DMS 273 (cell line): ENCODE measurements around the gene NUDT14.
A peak's percentile ranks its signal among the peaks of the same experiment; 100 is the strongest.

Experiments
- DNase-seq: peaks from one replicate; lab custom pipeline; 2025; ENCODE audit not compliant: unreplicated experiment; lab: John Stamatoyannopoulos, UW

The NUDT14 gene

GRCh38 chr14:105199093-105199492, 18.0 kb upstream of the NUDT14 start:
- DNase-seq: no peak

DNA sequence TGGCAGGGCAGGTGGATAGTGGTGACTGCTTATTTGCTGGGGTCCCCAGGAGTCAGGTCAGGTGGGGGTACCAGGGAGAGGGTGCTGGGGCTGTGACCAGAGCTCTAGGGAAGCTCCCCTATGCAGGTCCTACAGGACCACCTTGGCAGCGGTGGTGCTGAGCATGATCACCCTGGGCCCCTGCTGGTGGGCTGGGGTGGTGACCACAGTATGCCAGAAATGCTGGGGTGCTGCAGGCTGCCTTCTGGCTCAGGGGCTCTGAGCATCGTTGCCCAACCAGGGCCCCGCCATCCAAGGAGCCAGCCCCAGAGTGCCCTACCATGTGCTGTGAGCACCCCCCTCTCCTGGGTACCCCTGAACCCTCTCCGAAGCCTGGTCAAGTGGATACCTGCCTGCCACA, 17.5 kb upstream of the NUDT14 start:
- DNase-seq: peak; percentile 40

GRCh38 chr14:105197211-105197641, 16.1 kb upstream of the NUDT14 start:
- DNase-seq: peak; percentile 52

- no peak for DNase-seq
Observed at GRCh38 chr14:105196265-105196960, 15.3 kb upstream of the NUDT14 start.

GRCh38 chr14:105195522-105196264, 14.6 kb upstream of the NUDT14 start:
- DNase-seq: peak; percentile 50

DNA sequence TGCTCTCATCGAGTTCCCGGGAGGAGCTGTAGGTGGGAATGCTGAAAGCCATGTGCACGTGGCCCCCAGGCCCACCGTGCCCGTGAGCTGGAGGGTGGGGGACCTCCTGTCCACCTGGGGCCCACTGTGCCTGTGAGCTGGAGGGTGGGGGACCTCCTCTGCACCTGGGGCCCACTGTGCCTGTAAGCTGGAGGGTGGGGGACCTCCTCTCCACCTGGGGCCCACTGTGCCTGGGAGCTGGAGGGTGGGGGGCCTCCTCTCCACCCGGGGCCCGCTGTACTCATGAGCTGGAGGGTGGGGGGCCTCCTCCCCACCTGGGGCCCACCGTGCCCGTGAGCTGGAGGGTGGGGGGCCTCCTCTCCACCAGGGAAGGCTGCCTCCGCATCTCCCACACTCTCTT, 13.9 kb upstream of the NUDT14 start:
- no peak for DNase-seq

GRCh38 chr14:105193916-105194782, 13.0 kb upstream of the NUDT14 start:
- peak; percentile 55 for DNase-seq

DNA sequence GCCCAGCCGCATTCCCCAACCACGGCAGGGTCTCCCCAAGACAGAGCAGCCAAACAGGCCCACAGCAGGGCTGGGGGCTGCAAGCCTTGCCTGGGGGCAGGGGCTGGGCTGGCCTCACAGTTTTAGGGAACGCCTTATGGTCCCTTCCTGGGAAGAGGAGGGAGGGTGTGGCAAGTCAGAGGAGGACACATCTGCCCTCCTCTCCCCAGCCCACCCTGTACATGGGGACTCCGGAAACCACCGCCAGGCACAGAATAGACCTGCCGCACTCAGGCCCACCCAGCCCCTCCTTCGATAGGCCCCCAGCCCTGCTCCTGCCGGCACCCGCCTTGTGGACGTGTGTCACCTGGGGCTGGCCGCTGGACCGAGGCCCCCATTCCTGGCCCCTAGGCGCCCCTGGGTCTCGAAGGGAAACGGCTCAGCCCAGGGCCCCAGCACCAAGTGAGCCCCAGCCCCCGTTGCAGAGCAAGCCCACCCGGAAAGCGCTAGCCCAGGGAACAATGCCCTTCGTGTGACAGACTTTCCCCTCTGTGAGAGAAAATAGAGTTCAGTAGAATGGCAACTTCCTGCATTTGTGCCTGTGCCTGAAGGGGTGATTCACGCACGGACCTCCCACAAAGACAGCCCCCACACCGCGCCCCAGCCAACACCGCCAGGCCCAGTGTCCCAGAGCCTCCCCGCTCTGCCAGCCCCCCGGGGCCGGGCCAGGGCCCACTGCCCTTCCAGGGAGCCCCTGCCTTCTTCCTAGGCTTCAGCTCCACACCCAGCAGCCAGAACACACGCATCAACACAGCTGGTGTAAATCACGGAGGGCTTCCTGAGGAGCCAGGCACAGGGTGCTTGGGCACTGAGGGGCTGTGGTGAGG, 12.0 kb upstream of the NUDT14 start:
- DNase-seq: no peak

GRCh38 chr14:105187935-105188524, 6.9 kb upstream of the NUDT14 start:
- DNase-seq: no peak

DNA sequence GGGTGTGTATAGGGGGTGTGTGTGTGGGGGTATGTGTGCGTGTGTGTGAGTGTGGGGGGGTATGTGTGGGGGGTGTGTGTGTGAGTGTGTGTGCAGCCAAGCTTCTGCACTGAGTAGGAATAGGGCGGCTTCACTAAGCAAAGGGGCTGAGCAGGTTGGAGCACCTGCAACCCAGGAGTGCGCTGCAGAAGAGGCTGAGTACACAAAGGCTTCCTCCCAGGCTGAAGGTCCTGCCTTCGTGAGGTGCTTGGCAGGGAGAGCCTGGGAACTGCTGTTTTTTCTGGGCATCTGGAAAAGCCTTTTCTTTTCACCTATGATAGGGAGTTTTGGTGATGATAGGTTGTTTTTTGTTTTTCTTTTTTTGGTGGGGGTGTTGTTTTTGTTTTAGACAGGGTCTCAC, 6.0 kb upstream of the NUDT14 start:
- DNase-seq: peak; percentile 39

GRCh38 chr14:105185973-105186372, 4.9 kb upstream of the NUDT14 start:
- DNase-seq: no peak

DNA sequence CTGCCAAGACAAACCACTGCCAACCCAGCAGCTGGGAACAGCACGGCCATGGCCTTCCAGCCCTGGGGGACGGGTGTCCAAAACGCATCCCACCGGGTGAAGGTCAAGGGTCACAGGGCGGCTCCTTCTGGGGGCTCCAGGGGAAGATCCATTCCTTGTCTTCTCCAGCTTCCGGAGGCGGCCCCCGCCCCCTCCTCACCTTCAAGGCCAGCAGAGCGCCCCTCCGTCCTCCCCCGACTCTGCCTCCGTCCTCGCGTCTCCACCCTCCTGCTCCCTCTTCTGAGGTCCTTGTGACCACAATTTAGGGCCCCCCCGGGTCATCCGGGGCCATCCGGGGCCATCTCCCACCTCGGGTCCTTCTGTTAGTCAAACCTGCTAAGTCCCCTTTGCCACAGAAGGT, 3.9 kb upstream of the NUDT14 start:
- no peak for DNase-seq

DNA sequence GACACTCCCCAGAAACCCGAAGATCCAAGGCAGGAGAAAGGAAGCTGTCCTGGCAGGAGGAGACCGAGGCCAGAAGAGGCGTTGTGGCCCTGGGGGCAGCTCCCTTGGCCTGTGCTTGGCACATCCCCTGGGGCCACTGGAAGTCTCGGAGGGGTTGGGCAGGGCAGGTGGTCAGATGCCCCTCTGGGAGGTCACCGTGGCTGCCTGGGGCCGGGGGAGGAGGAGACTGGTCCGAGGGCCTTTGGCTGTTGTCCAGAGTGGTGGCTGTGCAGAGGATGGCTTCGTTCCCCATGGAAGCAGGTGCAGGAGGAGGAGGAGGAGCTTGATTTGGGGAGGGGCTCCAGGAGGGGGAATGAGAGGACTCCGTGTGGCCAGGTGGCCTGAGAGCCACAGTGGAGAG, 3.3 kb upstream of the NUDT14 start:
- no peak for DNase-seq

GRCh38 chr14:105182296-105183020, 1.3 kb upstream of the NUDT14 start:
- no peak for DNase-seq

DNA sequence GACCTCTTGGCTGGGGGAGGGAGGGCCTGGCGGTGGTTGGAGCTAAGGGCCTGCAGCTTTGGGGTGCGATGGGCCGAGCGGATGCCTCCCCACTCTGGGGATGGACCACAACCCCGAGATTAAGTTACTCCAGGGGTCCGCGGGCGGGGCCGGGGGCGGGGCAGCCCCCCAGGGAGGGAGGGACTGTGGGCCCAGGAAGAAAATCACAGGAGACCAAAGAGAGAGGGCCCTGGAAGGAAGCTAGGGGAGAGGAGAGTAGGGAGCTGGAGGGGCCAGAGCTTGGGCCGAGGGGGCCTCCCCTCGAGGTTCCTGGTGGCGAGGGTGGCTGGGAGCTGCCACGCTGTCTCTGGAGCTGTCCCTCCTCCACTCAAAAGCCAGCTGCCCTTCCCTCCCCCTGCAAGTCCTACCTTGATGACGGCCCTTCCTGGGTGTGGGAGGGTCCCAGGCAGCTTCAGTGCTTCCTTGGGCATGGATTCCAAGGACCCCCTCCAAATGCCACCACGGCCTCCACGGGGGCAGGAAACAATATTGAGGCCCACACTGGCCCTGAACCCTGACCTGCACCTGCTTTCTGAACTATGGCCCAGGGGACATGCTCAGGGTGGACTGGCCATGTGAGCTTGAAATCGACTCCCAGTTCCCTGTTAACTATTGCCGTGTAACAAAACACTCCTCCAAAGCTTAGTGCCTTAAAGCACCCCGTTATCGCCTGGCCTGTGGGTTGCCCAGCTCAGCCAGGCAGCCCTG, 610 bp upstream of the NUDT14 start:
- DNase-seq: no peak

- no peak for DNase-seq
Observed at GRCh38 chr14:105179191-105179590, 1.9 kb downstream of the NUDT14 start.

GRCh38 chr14:105178868-105179140, 2.3 kb downstream of the NUDT14 start:
- no peak for DNase-seq

DNA sequence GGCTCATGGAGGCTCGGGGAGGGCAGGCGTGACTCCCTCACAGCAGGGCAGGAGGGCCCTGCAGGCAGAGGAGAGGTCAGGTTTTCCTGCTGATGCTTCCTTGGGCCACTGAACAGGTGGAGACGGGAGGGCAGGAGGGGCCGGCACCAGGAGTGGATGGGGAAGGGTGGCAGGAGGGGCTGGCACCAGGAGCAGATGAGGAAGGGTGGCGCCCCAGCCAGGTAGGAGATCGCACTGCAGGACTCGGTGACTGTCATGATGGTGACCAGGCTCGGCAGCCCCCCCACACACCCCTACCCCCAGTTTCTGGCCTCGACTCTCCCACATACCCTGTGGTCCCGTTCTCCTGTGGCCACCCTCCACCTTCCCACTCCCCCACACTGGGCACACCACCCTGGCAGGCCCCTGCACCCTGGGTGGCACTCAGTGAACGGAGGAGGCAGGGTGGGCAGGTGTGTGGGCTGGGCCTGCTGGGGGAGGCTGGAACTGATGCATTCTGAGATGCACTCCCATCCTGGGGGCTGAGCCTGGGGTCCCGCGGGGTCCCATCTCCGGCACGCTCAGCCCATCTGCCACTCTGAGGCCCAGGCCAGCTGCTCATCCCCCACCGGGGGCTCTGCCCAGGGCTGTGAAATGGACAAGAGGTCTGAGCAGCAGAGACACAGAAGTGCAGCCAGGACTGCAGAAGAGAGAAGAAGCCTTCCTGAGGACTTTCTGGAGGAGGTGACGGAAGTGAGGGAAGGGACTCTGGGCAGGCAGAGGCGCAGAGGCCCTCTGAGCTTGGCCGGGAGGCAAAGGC, 2.8 kb downstream of the NUDT14 start:
- no peak for DNase-seq
